ENCODE measurements around the gene SELENOI. TPM values are rescaled to one million over a fixed set of nuclear protein-coding genes. Genes with fewer than 3 reads are reported as not detected.

SELENOI gene
- total and polyA plus RNA-seq, 12 donors: 1.9 to 45.4 (median 18.7) TPM

DNA sequence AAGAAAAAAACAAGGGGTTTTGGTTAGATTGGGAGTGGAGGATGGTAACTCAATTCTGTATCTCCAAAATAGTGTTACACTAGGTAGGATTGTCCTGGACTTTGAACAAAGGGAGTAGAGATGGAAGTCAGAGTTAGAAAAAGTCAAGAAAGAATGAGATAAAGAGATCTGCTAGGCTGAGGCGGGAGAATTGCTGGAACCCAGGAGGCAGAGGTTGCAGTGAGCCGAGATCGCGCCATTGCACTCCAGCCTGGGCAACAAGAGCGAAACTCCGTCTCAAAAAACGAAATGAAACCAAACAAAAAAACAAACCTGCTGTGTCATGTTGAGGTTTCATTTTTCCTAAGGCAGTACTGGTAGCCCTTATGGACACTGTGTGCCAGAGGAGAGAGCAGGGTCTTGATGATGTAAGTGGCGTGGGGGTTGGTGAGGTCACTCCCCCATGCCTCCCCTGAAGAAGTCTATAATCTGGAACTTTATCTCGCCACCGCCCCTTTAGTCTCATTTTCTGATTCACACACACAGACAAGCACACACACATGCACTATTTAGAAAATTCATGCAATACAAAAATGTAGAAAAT lies 66.2 kb downstream of the SELENOI start:
- intact Hi-C loops (cut with DNase I): no loop called here
- no peaks in the 10 kb centered on the region for H3K9me3 ChIP-seq (replicated peaks in 1 of 3)
- no peaks in the 10 kb centered on the region for H3K36me3 ChIP-seq (replicated peaks in 1 of 2)
- H3K27me3 ChIP-seq: peaks cover 7% of the 10 kb centered on the region
- DNase-seq: peak in 1 of 7 donors; percentile 7
- no peaks in the 10 kb centered on the region for H3K4me1 ChIP-seq (replicated peaks in 1 of 2)
- WGBS, 4 donors: 68 to 77% (median 70%) methylated on average over 10 of the region's 10 CpGs
- H3K27ac ChIP-seq: no peak overlapping the region
- TF ChIP-seq CTCF (IDR thresholded peaks at IDR 0.05) (no peak), POLR2A (IDR thresholded peaks at IDR 0.05) (no peak)
- H3K4me3 ChIP-seq: peak overlapping the region in 1 of 4 donors; percentile 38

- TF ChIP-seq POLR2A (IDR thresholded peaks at IDR 0.05) (no peak), CTCF (IDR thresholded peaks at IDR 0.05) (no peak)
- Histone ChIP-seq H3K27ac (no peak overlapping the region), H3K4me1 (replicated peaks in 1 of 2) (no peaks in the 10 kb centered on the region), H3K36me3 (replicated peaks in 1 of 2) (no peaks in the 10 kb centered on the region), H3K9me3 (replicated peaks in 1 of 3) (no peaks in the 10 kb centered on the region), H3K4me3 (no peak overlapping the region), H3K27me3 (no peaks in the 10 kb centered on the region)
- DNase-seq: no peak
- intact Hi-C loops (cut with DNase I): no loop called here
- WGBS, 4 donors: 91 to 94% (median 92%) methylated on average over 3 of the region's 3 CpGs
Measured at GRCh38 chr2:26414311-26414710, 68.4 kb downstream of the SELENOI start.

DNA sequence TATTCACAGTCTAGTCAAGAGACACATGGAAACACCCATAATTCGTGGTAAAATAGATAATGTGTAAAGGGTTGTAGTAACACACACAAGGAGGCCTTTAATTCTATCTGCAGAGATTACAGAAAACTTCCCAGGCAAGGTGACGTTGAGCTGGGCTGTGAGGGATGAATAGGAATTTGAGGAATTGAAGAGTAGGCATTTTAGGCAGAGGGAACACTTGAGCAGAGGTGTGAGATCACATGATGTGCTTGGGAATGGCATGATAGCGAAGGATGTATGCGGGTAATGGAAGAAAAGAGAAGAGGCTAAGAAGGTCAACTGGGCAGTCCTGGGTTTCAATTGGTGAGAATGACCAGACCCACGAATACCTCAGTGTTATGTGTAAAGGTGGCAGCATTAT lies 76.0 kb downstream of the SELENOI start:
- Histone ChIP-seq H3K4me1 (replicated peaks in 1 of 2) (no peaks in the 10 kb centered on the region), H3K36me3 (replicated peaks in 1 of 2) (no peaks in the 10 kb centered on the region), H3K27me3 (no peaks in the 10 kb centered on the region), H3K27ac (no peak overlapping the region), H3K4me3 (no peak overlapping the region), H3K9me3 (replicated peaks in 1 of 3) (no peaks in the 10 kb centered on the region)
- WGBS, 4 donors: 88 to 92% (median 91%) methylated on average over 5 of the region's 5 CpGs
- intact Hi-C loops (cut with DNase I): no loop called here
- TF ChIP-seq POLR2A (IDR thresholded peaks at IDR 0.05): no peak
- TF ChIP-seq CTCF (IDR thresholded peaks at IDR 0.05): no peak
- no peak for DNase-seq

DNA sequence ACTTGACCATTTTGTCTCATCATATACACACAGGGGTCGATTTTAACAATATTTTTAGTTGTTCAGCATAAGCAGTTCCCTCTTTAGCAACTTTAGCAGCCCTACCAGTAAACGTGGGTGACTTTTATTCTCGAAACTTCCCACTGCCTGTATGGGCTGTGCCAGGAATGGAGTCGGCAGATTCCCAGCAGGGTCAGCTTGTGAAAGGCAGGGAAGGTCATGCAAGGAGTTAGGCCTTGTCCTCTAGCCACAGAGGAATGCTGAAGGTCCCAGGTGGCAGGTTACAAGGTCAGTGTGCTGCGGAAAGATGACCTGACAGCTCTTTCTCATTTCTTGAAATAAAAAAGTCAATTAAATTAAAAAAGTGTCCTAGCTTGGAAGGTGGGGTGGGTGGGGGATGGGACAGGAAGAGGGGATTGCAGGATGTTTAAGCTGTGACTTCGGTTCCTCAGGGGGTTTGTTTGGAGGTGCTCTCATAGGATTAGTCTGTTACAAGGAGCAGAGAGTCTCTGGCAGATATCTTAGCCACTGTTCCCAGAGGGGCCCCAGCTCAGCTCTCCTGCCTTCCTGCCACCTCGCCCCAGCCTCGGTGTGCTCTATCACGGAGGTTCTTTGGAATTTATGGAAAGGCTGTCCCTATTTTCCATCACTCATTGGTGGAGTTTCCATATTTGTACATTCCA lies 77.1 kb downstream of the SELENOI start:
- WGBS, 4 donors: 42 to 57% (median 47%) methylated on average over 9 of the region's 9 CpGs
- no peak overlapping the region for H3K27ac ChIP-seq

More for the DNA sequence above, 77.1 kb downstream of the SELENOI start:
- Histone ChIP-seq H3K9me3 (replicated peaks in 1 of 3) (no peaks in the 10 kb centered on the region), H3K36me3 (replicated peaks in 1 of 2) (no peaks in the 10 kb centered on the region), H3K4me1 (replicated peaks in 1 of 2) (no peaks in the 10 kb centered on the region), H3K27me3 (no peaks in the 10 kb centered on the region), H3K4me3 (no peak overlapping the region)
- DNase-seq: peak in 4 of 7 donors; percentile 14 to 44 (median 18)
- intact Hi-C loops (cut with DNase I): no loop called here
- no peak for TF ChIP-seq POLR2A (IDR thresholded peaks at IDR 0.05)
- no peak for TF ChIP-seq CTCF (IDR thresholded peaks at IDR 0.05)
